HEK293 (cell line): ENCODE results near the gene PITPNM1.

ENCODE experiments used
- CTCF ChIA-PET: fragments of 350-600 bp; formaldehyde crosslinking; extraction: SDS; loops from one replicate; lab custom pipeline; 2021; ENCODE audit warnings: antibody characterized with exemption; lab: Yijun Ruan, JAX
- POLR2A ChIA-PET: fragments of 300-600 bp; formaldehyde crosslinking; extraction: SDS; loops from one replicate; lab custom pipeline; 2020; ENCODE audit warnings: antibody characterized with exemption, inconsistent platforms; lab: Yijun Ruan, JAX
- H3K27ac ChIP-seq: fragments of 200-500 bp; sonication (Bioruptor generic); 2 replicates; pipeline ENCODE4 v1.5.1; 2014; ENCODE audit warnings: low read depth, low read length, control low read depth, inconsistent platforms; ENCODE audit errors: extremely low read depth
- H3K36me3 ChIP-seq, 2 experiments: fragments of 200-500 bp in 1 of 2; sonication (Bioruptor generic) in 1 of 2; 1 replicate in 1 of 2; 2 replicates in 1 of 2; pipeline ENCODE4 v1.5.1; 2014 to 2017; ENCODE audit warnings: inconsistent platforms in 2 of 2, low read length in 2 of 2; ENCODE audit not compliant: control insufficient read depth in 2 of 2, insufficient read depth in 1 of 2
- H3K4me1 ChIP-seq: fragments of 200-500 bp; sonication (Bioruptor generic); 2 replicates; pipeline ENCODE4 v1.5.1; 2014; ENCODE audit warnings: mild to moderate bottlenecking, low read length, inconsistent platforms; ENCODE audit not compliant: control insufficient read depth, insufficient read depth
- H3K4me3 ChIP-seq: 2 replicates; pipeline ENCODE4 v1.5.1; 2011; ENCODE audit warnings: low read depth, mild to moderate bottlenecking, control low read depth, low read length, moderate library complexity
- H3K9me3 ChIP-seq: fragments of 200-500 bp; sonication (Bioruptor generic); 2 replicates; pipeline ENCODE4 v1.5.1; 2014; ENCODE audit warnings: low read depth, low read length, inconsistent platforms; ENCODE audit not compliant: control insufficient read depth, insufficient read depth
- FEZF1 ChIP-seq: fragments of 450-650 bp; formaldehyde crosslinking; IDR thresholded peaks from 2 replicates; pipeline ENCODE4 v1.5.1; 2016; ENCODE audit warnings: missing biosample characterization, missing genetic modification characterization
- GLIS1 ChIP-seq: fragments of 450-650 bp; formaldehyde crosslinking; IDR thresholded peaks from 2 replicates; pipeline ENCODE4 v1.5.1; 2016; ENCODE audit warnings: missing biosample characterization, missing genetic modification characterization
- IKZF3 ChIP-seq: fragments of 450-650 bp; IDR thresholded peaks from 2 replicates; pipeline ENCODE4 v1.5.0; 2018; ENCODE audit warnings: missing biosample characterization, mild to moderate bottlenecking, missing genetic modification characterization, moderate library complexity
- SP3 ChIP-seq: fragments of 450-650 bp; formaldehyde crosslinking; IDR thresholded peaks from 2 replicates; pipeline ENCODE4 v1.5.1; 2016; ENCODE audit warnings: missing biosample characterization, missing genetic modification characterization
- YY1 ChIP-seq: fragments of 450-650 bp; formaldehyde crosslinking; IDR thresholded peaks from 2 replicates; pipeline ENCODE4 v1.5.1; 2018; ENCODE audit warnings: missing biosample characterization, missing genetic modification characterization
- ZBTB21 ChIP-seq: fragments of 450-650 bp; formaldehyde crosslinking; IDR thresholded peaks from 2 replicates; pipeline ENCODE4 v1.5.1; 2017; ENCODE audit warnings: missing biosample characterization, missing genetic modification characterization
- ZFP3 ChIP-seq: fragments of 450-650 bp; formaldehyde crosslinking; IDR thresholded peaks from 2 replicates; pipeline ENCODE4 v1.5.1; 2016; ENCODE audit warnings: low read depth, missing biosample characterization, missing genetic modification characterization
- ZNF10 ChIP-seq: fragments of 450-650 bp; formaldehyde crosslinking; IDR thresholded peaks from 2 replicates; pipeline ENCODE4 v1.5.1; 2017; ENCODE audit warnings: missing biosample characterization, missing genetic modification characterization
- ZNF155 ChIP-seq: fragments of 450-650 bp; formaldehyde crosslinking; IDR thresholded peaks from 2 replicates; pipeline ENCODE4 v1.5.1; 2016; ENCODE audit warnings: missing biosample characterization, missing genetic modification characterization
- ZNF18 ChIP-seq: fragments of 450-650 bp; formaldehyde crosslinking; IDR thresholded peaks from 2 replicates; pipeline ENCODE4 v1.5.1; 2016; ENCODE audit warnings: missing biosample characterization, missing genetic modification characterization
- ZNF221 ChIP-seq: fragments of 450-650 bp; formaldehyde crosslinking; IDR thresholded peaks from 2 replicates; pipeline ENCODE4 v1.5.1; 2017; ENCODE audit warnings: missing biosample characterization, missing genetic modification characterization, borderline replicate concordance
- ZNF280C ChIP-seq: fragments of 450-650 bp; formaldehyde crosslinking; IDR thresholded peaks from 2 replicates; pipeline ENCODE4 v1.5.1; 2016; ENCODE audit warnings: missing biosample characterization, missing genetic modification characterization
- ZNF292 ChIP-seq: fragments of 450-650 bp; formaldehyde crosslinking; IDR thresholded peaks from 2 replicates; pipeline ENCODE4 v1.5.1; 2016; ENCODE audit warnings: low read depth, missing biosample characterization, missing genetic modification characterization, borderline replicate concordance
- ZNF350 ChIP-seq: fragments of 450-650 bp; formaldehyde crosslinking; IDR thresholded peaks from 2 replicates; pipeline ENCODE4 v1.5.0; 2017; ENCODE audit warnings: missing biosample characterization, mild to moderate bottlenecking, missing genetic modification characterization
- ZNF366 ChIP-seq: fragments of 450-650 bp; formaldehyde crosslinking; conservative IDR thresholded peaks from 2 replicates; pipeline ENCODE4 v1.5.1; 2016; ENCODE audit warnings: missing biosample characterization, missing genetic modification characterization
- ZNF394 ChIP-seq: fragments of 450-650 bp; formaldehyde crosslinking; IDR thresholded peaks from 2 replicates; pipeline ENCODE4 v1.5.1; 2016; ENCODE audit warnings: missing biosample characterization, missing genetic modification characterization, mild to moderate bottlenecking, moderate library complexity, borderline replicate concordance
- ZNF561 ChIP-seq: fragments of 450-650 bp; IDR thresholded peaks from 2 replicates; pipeline ENCODE4 v1.5.1; 2018; ENCODE audit warnings: missing biosample characterization, missing genetic modification characterization, borderline replicate concordance
- ZNF610 ChIP-seq: fragments of 450-650 bp; formaldehyde crosslinking; IDR thresholded peaks from 2 replicates; pipeline ENCODE4 v1.5.1; 2016; ENCODE audit warnings: missing biosample characterization, missing genetic modification characterization, borderline replicate concordance
- ZNF664 ChIP-seq: fragments of 450-650 bp; formaldehyde crosslinking; IDR thresholded peaks from 2 replicates; pipeline ENCODE4 v1.5.1; 2016; ENCODE audit warnings: missing biosample characterization, missing genetic modification characterization
- ZNF830 ChIP-seq: fragments of 450-650 bp; IDR thresholded peaks from 2 replicates; pipeline ENCODE4 v1.5.0; 2018; ENCODE audit warnings: missing biosample characterization, missing genetic modification characterization, low read depth, mild to moderate bottlenecking, moderate library complexity
- ZNF837 ChIP-seq: fragments of 450-650 bp; formaldehyde crosslinking; IDR thresholded peaks from 2 replicates; pipeline ENCODE4 v1.5.1; 2016; ENCODE audit warnings: missing biosample characterization, missing genetic modification characterization
- ZSCAN23 ChIP-seq: fragments of 450-650 bp; formaldehyde crosslinking; IDR thresholded peaks from 2 replicates; pipeline ENCODE4 v1.5.1; 2016; ENCODE audit warnings: missing biosample characterization, missing genetic modification characterization
- ZXDB ChIP-seq: fragments of 450-650 bp; formaldehyde crosslinking; IDR thresholded peaks from 2 replicates; pipeline ENCODE4 v1.5.1; 2016; ENCODE audit warnings: missing biosample characterization, missing genetic modification characterization
- TF ChIP-seq, protein P1 (sequence below): fragments of 450-650 bp; formaldehyde crosslinking; IDR thresholded peaks from 2 replicates; pipeline ENCODE4 v1.5.1; 2016; ENCODE audit warnings: missing biosample characterization, missing genetic modification characterization
- TF ChIP-seq, protein P2 (sequence below): fragments of 450-650 bp; formaldehyde crosslinking; IDR thresholded peaks from 2 replicates; pipeline ENCODE4 v1.5.1; 2016; ENCODE audit warnings: missing biosample characterization, missing genetic modification characterization, borderline replicate concordance

Gene PITPNM1

GRCh38 chr11:67542169-67542568 is 37.0 kb upstream of the PITPNM1 start:
- Histone ChIP-seq H3K27ac (no peak overlapping the region), H3K4me1 (no peaks in the 10 kb centered on the region), H3K4me3 (no peak overlapping the region), H3K36me3 (no peaks in the 10 kb centered on the region), H3K9me3 (no peaks in the 10 kb centered on the region)
- CTCF ChIA-PET, result interaction anchor here (0.9 kb wide), 1 partner anchor 12 kb away, joined by 6 read pairs; no protein-coding TSS in a partner anchor
- TF ChIP-seq ZNF664 (tag by site-specific recombination), result 0 out of 2 replicates have a peak, but pooled peaks have one; percentile 38
- TF ChIP-seq YY1 (tag by site-specific recombination), result no peak
- POLR2A ChIA-PET, result no interaction called here

GRCh38 chr11:67541198-67541597 is 36.0 kb upstream of the PITPNM1 start:
- ChIA-PET CTCF (interaction anchor here (0.7 kb wide), 1 partner anchor 76 kb away, joined by 4 read pairs; no protein-coding TSS in a partner anchor), POLR2A (no interaction called here)
- no peaks in the 10 kb centered on the region for H3K4me1 ChIP-seq
- H3K36me3 ChIP-seq, result no peaks in the 10 kb centered on the region
- H3K9me3 ChIP-seq, result no peaks in the 10 kb centered on the region
- TF ChIP-seq, protein P1, sequence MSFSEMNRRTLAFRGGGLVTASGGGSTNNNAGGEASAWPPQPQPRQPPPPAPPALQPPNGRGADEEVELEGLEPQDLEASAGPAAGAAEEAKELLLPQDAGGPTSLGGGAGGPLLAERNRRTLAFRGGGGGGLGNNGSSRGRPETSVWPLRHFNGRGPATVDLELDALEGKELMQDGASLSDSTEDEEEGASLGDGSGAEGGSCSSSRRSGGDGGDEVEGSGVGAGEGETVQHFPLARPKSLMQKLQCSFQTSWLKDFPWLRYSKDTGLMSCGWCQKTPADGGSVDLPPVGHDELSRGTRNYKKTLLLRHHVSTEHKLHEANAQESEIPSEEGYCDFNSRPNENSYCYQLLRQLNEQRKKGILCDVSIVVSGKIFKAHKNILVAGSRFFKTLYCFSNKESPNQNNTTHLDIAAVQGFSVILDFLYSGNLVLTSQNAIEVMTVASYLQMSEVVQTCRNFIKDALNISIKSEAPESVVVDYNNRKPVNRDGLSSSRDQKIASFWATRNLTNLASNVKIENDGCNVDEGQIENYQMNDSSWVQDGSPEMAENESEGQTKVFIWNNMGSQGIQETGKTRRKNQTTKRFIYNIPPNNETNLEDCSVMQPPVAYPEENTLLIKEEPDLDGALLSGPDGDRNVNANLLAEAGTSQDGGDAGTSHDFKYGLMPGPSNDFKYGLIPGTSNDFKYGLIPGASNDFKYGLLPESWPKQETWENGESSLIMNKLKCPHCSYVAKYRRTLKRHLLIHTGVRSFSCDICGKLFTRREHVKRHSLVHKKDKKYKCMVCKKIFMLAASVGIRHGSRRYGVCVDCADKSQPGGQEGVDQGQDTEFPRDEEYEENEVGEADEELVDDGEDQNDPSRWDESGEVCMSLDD (tag by site-specific recombination), result no peak
- TF ChIP-seq, protein P2, sequence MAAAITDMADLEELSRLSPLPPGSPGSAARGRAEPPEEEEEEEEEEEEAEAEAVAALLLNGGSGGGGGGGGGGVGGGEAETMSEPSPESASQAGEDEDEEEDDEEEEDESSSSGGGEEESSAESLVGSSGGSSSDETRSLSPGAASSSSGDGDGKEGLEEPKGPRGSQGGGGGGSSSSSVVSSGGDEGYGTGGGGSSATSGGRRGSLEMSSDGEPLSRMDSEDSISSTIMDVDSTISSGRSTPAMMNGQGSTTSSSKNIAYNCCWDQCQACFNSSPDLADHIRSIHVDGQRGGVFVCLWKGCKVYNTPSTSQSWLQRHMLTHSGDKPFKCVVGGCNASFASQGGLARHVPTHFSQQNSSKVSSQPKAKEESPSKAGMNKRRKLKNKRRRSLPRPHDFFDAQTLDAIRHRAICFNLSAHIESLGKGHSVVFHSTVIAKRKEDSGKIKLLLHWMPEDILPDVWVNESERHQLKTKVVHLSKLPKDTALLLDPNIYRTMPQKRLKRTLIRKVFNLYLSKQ (tag by site-specific recombination), result no peak
- no peak for TF ChIP-seq ZNF830 (tag by site-specific recombination)
- no peak overlapping the region for H3K4me3 ChIP-seq
- no peak overlapping the region for H3K27ac ChIP-seq

- Histone ChIP-seq H3K36me3 (no peaks in the 10 kb centered on the region), H3K4me1 (no peaks in the 10 kb centered on the region), H3K4me3 (no peak overlapping the region), H3K9me3 (no peaks in the 10 kb centered on the region), H3K27ac (no peak overlapping the region)
- TF ChIP-seq GLIS1 (no peak), ZNF610 (tag by site-specific recombination) (no peak), ZNF394 (tag by site-specific recombination) (no peak), ZNF561 (tag by site-specific recombination) (no peak), ZNF837 (no peak), ZNF280C (tag by site-specific recombination) (no peak), FEZF1 (tag by site-specific recombination) (no peak), ZSCAN23 (tag by site-specific recombination) (no peak), ZNF366 (tag by site-specific recombination) (no peak), ZXDB (no peak), ZNF10 (no peak), ZNF155 (no peak), ZNF18 (no peak), ZBTB21 (tag by site-specific recombination) (no peak), ZNF221 (no peak), ZNF292 (tag by site-specific recombination) (no peak), SP3 (tag by site-specific recombination) (no peak), ZFP3 (no peak), IKZF3 (tag by site-specific recombination) (no peak), ZNF350 (tag by site-specific recombination) (no peak)
- POLR2A ChIA-PET, result no interaction called here
- CTCF ChIA-PET, result no interaction called here
Observed at GRCh38 chr11:67539550-67539949, 34.4 kb upstream of the PITPNM1 start.
